HG03064 (cell line): ENCODE results near the gene CXXC5.
A peak's percentile ranks its signal among the peaks of the same experiment; 100 is the strongest.

Experiments
- ATAC-seq: cut with Tn5 transposase; IDR thresholded peaks from one replicate; pipeline ENCODE4 v1.9.1; 2021; ENCODE audit warnings: low read depth; ENCODE audit not compliant: unreplicated experiment

The CXXC5 gene

DNA sequence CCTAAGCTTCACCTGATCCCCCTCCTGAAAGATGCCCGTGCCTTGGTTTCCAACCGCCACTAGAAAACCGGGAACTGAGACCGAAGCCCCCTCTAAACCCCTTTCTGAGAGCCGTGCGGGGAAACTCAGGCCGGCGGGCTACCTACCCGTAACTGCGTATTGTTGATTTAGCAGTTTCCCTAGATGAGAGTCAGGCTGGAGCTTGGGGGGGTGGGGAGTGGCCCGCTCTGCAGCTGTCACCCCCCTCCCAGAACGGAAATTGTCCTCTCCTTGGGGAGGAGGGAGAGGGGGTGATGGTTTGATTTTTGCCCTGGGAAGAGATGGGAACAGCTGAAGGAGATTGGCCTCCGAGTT, 2.5 kb downstream of the CXXC5 start:
- ATAC-seq: no peak

DNA sequence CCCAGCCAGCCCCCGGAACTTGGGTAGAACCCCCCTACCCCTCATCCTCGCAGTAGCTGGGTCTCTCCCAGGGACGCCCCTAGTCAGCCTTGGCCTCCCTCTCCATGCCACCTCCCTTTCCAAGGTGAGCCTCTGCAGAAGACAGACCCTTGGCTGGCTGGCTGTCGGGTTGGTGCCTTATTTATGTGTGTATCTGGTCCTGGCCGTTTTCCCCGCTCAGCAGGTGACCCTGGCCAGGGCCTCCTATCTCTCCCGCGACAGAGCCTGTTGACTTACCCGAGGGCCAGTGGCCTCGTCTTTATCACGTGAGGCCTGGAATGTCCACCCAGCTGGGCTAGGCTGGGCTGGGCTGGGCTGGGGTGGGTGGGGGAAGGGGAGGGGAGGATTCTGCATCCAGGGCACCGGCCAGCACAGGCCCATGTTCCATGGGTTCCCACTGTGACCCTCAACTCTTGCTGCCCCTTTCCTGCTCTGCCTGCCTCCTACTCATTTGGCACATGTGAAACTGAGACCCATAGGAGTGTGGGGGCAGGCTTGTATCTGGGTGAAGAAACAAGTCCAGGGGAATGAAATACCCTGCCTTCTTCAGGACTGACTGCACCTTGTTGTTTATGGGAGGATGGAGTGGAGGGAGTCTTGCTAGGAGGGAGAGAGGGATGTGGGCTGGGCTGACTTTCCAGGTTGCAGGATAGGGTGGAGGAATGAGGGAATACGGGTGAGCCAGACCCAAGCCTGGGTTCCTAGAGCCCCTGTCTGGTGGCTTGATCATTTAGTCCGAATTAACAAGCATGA, 3.1 kb downstream of the CXXC5 start:
- no peak for ATAC-seq

DNA sequence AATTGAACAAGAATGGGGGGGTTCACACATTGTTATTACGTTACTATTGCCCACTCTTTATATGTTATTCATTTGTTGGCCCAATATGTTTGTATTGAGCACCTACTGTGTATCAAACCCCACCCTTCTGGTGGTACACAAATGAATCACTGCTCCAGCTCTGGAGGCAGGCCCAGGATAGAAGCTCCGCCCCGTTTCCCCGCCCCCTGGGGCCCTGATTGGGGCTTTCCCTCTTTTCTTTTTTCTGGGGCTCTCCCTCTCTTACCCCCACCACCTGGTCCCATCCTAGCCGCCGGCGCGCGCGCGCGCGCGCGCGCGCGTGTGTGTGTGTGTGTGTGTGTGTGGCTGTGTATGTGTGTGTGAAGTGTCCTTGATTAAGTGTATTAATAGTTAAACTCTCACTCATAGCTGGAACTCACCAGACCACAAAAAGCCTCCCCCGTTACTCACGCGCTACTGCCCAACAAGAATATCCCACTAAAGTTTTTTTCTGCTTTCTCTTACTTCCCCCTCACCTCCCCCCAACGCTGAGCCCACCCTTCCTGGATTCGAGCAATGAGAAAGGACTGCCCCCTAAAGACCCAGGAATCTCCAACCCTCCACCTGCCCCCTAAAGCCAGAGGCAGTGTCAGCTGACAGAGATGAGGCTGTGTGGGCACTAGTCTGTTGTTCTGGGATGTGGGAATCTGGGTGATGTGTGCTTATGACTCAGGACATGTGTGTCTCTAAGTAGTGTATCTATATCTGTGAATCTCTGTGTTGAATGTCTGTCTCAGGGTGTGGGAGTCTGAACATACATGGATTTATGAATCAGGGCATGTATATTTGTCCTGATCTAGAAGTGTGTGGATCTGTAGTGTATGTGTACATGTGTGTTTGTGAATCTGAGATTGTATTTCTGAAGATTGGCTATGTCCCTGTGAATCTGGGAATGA, 4.0 kb downstream of the CXXC5 start:
- peak; percentile 29 for ATAC-seq

DNA sequence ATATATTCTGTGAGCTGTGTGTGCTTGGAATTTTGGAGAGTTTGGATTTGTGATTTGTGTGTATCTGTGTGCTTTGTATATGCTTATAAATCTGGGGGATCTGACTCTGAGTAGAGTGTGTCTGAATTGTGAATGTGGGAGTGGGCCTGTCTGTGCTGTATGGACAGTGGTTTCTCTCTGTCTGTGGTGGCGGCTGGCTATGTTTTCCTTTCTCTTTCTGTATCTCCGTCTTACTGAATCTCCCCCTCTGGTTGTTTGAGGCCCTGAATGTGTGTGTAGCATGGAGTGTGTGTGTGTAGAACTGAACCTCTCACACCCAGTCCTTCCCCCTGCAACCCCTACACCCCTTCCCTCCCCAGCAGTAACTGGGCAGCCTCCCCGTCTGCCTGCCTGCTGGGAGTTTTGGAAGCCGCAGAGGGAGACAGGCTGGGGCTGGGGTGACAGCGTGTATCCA, 4.7 kb downstream of the CXXC5 start:
- ATAC-seq: no peak

DNA sequence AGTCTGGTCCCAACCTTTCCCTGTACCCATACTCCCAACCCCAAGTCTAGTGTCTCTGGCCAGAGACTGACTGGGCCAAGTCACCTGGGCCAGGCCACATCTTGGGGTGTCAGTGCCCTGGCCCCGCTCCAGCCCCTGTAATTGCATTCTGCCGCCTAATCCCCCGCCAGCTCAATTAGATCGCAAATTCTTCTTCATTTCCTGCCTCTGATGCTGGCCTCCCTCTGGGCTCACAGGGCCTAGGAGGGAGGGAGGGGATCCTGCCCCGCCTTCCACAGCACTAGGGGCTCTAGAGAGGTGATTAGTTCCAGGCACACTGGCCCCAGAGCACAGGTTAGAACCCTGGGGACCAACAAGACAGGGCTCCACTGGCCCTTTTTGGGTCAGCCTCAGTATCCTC, 5.5 kb downstream of the CXXC5 start:
- ATAC-seq: no peak

DNA sequence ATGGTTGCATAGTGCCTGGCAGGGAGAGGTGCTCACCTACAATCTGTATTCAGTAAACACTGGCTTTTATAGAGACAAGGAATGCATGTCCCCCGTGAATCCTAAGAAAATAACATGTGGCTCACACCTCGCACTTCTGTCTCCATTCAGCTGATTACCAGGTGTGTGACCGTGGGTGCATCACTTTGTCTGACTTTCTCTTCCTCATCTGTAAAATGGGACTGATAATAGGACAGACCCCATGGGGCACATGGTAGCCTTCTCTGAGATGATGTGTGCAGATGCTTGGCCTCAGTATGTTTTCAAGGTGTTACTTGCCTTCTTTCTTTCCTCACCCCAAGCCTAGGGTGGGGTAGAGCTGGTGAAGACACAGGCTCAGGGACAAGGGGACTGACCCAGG, 6.3 kb downstream of the CXXC5 start:
- no peak for ATAC-seq

DNA sequence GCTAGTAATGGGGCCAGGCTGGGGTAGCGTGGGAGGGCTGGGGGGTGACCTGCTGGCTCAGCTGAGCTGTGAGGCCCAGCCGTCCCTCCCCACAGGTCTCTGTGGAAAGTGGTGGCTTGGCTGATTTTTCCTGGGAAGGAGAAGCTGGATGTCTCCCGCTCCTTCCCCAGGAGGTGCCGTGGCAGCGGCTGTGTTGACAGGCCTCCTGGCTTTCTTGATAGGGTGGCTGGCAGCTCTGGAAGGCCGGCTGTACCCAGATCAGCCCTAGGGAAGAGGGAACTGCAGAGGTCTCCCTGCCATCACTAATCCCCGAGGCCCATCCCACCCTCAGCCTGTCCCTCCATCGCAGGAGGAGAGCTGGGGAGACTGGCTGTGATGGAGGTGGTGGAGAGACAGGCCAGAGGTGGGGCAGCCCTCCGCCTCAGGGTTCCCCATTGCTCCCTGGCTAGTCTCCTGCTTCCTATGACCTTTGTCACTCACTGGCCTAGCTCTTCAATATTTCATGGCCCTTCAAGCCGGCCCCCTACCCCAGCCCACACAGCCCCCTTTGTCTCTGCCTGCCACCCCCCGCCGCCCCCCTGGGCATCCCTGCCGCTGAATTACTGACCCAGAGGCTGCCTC, 6.8 kb downstream of the CXXC5 start:
- no peak for ATAC-seq

DNA sequence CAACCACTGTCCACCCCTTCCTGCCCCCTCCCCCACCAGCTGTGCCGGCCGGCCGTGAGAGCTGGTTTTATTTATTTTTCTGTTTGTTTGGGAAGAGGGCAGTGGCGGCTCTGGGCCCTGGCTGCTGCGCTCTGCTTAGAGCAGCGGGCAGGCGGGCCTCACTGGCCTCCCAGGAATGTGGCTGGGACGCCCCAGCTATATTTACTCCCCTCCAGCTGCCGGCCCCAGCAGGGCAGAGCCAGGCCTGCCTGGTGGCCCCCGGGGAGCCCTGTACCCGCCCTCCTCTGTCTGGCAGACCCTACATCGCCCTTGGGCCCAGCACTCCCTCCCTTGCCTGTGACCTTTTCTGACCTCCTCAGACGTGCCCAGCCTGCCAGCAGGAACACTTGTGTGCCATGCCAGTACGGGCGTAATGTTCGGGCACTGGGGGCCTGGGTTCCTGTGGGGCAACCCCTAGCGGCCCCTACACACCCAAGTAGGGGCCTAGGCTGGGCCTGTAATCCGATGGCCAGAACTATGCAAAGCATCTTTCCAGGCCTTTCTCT, 7.7 kb downstream of the CXXC5 start:
- no peak for ATAC-seq

DNA sequence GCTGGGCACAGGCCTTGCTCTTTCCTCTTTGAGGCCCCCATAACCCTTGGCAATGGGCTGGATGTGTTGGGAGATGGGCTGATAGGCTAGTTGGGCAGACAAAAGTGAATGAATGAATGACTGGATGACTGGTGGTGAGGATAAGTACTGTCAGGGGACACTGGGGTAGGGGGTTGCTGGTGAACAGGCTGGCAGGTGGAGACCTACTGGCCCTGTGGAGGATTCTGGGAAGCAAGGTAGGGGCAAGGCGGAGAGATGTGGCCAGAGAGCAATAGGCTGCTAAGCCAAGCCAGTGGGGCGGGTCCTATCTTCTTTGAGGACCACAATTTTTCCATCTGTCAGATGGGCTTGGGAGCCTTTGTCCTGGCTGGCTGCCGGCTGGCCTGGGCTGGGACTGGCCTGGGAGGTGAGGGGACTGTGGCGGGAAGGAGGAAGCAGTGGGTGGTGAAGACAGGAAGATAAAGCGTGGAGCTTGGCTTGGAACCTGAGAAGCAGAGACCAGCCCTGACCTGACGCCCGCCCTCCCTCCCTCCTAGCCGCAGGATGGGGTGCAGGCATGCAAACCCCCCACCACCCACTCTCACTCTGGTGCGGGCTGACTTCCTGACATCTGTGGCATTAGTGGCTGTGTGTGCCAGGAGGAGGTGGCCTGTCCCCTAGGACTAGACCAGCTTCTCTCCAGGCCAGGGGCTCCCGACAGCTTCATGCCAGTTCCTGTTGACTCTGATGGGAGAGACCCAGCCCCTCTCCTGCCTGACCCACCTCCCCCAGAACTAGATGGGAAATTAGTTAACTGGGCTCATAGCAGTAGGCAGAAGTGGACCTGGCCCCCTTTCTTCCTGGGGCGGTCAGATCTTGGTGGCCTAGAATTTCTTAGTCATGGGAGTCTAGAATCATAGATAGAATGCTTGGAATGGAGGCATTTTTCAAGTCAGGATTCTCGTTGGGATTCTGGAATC, 9.5 kb downstream of the CXXC5 start:
- no peak for ATAC-seq

DNA sequence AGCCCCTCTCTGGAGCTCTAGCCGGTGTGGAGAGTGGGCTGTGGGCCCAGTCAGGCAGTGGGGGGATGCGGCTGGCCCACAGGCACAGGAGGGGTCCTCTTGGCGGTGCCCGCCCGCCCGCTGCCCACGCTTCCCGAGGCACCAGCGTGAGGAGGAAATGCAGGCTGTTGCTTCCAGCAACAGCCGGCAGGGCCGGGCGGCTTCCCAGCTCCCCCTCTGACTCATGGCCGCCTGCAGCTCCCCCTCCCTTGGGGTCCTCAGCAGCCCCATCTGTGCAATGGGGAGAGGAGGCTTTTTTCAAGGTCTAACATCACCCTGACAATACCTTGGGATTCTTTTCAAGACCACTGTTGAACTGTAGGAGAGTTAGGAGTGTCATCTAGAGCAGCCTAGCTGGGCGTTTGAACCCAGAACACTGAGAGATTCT, 10.4 kb downstream of the CXXC5 start:
- no peak for ATAC-seq

DNA sequence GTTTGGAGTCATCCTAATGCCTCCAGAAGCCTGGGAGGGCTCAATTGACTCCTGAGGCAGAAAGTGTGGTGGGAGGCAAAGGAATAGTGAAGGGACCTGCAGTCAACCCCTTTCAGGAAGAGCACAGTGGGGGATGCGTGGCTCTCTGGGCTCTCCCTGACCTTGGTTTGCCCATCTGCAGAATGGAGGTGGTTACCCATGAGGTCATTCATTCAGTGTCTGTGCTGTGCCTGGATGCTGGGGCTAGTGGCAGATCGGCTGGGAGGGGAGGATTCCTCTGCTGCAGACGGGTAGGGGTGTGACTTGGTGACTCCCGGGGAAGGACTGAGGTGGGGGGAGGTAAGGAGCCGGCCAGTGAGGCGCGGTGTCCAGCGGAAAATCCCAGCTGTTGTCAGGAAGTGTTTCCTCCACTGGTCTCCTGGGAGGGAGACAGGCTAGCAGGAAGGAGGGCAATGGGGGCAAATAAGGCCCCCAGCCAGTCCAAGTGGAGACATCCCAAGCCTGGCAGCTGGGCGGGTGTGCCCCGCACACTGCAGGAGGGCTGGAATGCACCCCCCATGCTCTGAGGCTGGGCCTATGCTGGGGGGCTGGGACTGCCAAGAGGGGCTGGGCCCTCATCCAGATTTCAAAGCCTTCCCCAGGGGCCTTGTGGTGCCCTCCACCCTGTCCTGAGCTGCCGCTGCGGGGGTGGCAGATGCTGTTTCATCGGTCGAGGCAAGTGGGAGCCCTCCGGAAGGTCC, 10.9 kb downstream of the CXXC5 start:
- ATAC-seq: no peak

DNA sequence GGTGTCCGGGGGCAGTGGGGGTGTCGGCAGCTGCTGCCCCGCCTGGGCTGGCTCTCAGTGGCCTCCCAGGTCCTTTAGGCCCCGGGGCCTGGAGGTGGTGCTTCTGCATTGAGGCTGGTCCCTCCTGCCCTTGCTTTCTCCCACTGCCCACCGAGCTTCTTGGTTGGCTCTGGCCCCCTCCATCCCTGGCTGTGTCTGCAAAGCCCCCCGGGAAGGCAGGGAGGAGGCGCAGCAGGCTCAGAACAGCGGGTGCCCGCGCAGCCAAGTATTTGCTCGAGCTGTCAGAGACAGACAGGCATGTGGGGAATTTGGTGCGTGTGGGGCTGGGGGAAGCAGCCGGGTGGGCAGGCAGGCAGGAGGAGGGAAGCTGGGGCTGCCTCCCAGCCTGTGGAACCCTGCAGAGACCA, 11.5 kb downstream of the CXXC5 start:
- ATAC-seq: no peak

DNA sequence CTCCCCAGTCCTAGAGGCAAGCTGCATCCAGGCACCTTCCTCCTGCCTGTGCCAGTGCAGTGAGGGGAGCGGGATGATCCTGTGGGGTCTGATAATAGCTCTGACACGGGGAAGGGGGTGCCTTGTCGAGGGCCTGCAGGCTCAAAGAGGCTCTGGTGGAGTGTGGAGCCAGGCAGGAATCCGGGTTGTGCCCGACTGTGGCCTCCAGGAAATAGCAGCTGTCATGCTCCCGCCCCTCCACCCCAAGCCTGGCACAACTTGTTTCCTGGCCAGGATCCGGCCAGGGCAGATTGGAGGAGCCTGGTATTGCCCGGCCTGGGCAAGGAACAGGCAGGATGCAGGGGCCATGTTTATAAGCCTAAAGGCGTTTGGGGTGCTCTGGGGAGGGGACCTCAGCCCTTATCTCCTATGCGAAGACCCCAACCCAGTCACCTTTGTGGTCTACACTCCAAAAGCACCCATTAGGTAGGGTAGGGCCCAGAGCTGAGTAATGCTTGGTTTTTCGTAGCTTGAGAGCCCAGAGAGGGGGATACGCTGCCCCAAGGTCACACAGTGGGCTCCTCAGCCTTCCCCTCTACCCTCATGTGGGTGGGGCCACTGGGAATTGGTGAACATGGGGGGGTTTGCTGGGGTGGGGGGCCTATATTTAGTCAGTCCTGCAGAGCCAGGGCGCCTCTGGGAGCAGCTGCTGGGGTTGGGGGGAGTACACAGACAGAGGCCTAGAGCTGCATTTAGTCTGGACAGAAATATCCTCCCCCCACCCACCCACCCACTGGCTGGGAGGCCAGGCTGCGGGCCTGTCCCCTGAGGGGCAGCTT, 12.2 kb downstream of the CXXC5 start:
- ATAC-seq: no peak

DNA sequence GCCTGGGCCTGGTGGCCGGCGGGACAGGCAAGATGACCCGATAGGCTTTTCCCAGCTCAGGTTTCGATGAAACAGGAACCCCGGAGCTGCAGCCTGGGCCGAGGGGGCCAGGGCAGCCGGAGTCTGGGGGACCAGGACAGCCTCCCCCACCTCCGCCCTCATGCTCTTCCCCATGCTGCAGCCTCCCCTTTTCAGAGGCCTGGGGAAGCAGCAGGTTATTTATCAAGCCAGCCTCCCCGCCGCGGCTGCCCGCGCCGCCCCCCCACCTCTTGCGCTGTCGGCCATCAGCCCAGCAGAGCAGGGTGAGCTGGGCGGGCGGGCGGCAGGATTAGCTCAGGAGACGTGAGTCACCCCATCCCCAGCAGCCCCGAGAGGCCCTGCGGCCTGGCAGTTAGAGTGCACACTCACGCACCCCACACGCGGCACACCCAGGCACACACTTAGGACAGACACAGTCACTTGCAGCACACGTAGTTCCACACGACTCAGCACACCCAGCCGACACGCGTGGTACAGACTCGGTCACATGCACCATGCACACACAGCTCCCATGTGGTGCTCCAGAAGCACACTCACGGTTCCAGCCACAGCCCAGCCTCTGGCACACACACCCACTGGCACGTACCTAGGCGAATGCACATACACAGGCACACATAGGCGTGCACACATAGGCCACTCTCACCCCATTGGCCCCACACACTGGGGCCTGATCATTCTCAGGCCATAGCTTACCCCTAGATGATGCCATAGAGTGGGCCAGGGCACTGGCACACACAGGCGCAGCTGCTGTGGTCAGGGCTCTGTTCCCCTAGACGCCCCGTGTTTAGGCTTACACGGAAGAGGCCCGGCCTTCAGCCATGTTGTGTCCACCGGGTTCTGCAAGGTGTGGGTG, 13.0 kb downstream of the CXXC5 start:
- no peak for ATAC-seq

DNA sequence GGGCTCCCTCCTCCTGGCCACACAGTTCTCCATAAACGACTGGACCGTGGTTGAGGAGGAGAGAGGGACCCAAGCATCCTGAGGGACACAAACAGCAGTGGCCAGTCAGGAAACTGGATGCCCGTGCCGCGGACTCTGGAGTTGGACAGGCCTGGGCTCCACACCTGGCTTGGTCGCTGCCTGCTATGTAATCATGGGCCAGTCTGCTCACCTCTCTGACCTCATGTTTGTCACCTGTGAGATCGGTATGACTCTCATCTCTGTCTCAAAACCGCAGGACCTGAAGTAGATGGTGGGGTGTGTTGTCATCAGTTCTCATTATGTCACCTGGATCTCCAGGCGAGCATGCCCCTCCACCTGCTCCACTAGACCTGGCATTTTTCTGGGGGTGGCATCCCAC, 14.5 kb downstream of the CXXC5 start:
- ATAC-seq: no peak

DNA sequence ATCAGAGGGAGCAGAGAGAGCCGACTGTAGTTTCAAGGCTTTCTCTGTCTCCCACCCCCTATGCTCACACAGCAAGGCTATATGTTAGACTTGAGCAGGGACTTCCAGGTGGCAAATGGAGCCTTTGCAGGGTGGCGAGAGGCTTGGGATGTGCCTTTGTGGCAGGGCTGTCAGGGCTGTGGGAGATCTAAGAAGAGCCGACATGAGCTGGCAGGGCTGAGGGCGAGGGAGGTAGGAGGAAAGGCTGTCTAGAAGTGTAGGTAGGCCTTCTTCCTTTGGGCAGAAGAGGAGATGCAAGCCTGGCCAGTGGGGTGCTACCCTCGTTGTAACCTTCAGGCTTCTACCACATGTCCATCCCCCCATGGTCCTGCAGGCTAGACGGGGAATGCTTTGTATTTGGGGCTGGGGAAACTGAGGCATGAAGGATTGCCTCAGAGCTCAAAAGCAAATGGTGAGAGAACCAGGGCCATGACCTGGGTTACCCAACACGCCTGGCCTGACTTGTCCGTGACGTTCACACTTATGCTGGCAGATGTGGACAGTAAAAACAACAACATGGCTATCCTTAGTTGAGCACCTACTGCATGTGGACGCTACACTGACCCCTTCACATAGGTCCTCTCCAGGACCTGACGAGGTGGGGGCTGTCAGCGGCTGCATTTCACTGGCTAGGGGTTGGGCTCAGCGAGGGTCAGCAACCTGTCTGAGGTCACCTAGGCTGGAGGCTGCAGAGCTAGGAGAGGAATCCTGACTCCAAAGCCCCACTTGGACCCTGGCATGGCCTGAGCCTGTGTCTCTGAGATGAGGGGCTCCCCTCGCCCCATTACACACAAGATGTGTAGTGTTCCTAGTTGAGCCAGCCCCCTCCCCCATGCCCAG, 15.3 kb downstream of the CXXC5 start:
- ATAC-seq: no peak
